NT2/D1 (cell line): ENCODE results near the gene BMPR1B.

Experiments
- SUZ12 ChIP-seq: IDR thresholded peaks from 2 replicates; pipeline ENCODE4 v1.6.1; 2011; ENCODE audit not compliant: insufficient read length, insufficient read depth; ENCODE audit errors: extremely low read depth
- YY1 ChIP-seq: IDR thresholded peaks from 2 replicates; pipeline ENCODE4 v1.6.1; 2011; ENCODE audit not compliant: insufficient read length, insufficient read depth
- ZNF274 ChIP-seq: IDR thresholded peaks from 2 replicates; pipeline ENCODE4 v1.6.1; 2011; ENCODE audit warnings: mild to moderate bottlenecking, low read depth, low read length

DNA sequence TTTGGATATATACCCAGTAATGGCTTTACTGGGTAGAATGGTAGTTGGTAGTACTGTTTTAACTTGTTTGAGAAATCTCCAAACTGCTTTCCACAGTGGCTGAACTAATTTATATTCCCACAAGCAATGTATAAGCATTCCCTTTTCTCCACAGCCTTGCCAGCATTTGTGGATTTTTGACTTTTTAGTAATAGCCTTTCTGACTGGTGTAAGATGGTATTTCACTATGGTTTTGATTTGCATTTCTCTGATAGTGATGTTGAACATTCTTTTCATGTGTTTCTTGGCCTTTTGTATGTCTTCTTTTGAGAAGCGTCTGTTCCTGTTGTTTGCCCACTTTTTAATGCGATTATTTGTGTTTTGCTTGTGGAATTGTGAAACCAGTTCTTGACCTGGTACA, 290.5 kb downstream of the BMPR1B start:
- TF ChIP-seq YY1, result no peak
- TF ChIP-seq SUZ12, result no peak
- TF ChIP-seq ZNF274, result no peak
